Smooth muscle cell (in vitro differentiated cells): ENCODE measurements around the gene NUP210. TPM values are rescaled to one million over a fixed set of nuclear protein-coding genes. Genes with fewer than 3 reads are reported as not detected.

Experiments used
- DNase-seq: peaks from one replicate; lab custom pipeline; 2025; ENCODE audit not compliant: unreplicated experiment; lab: John Stamatoyannopoulos, UW
- H2AFZ ChIP-seq: fragments of 200-600 bp; sonication (generic); 2 replicates; pipeline ENCODE4 v1.6.0; 2016; ENCODE audit warnings: antibody characterized with exemption, low read depth, mild to moderate bottlenecking
- H3F3A ChIP-seq: fragments of 200-600 bp; sonication (generic); 2 replicates; pipeline ENCODE4 v1.6.0; 2017; ENCODE audit warnings: antibody characterized with exemption, low read depth
- H3K27ac ChIP-seq: fragments of 200-600 bp; sonication (generic); 2 replicates; pipeline ENCODE4 v1.5.1; 2016; ENCODE audit warnings: low read depth, mild to moderate bottlenecking
- H3K27me3 ChIP-seq: fragments of 200-600 bp; sonication (generic); 2 replicates; pipeline ENCODE4 v1.6.1; 2016; ENCODE audit warnings: low read depth, mild to moderate bottlenecking
- H3K36me3 ChIP-seq: fragments of 200-600 bp; sonication (generic); 2 replicates; pipeline ENCODE4 v1.5.1; 2016; ENCODE audit warnings: low read depth
- H3K4me1 ChIP-seq: fragments of 200-600 bp; sonication (generic); 2 replicates; pipeline ENCODE4 v1.5.1; 2016; ENCODE audit warnings: low read depth
- H3K4me2 ChIP-seq: fragments of 200-600 bp; sonication (generic); 2 replicates; pipeline ENCODE4 v1.6.0; 2016; ENCODE audit warnings: mild to moderate bottlenecking
- H3K4me3 ChIP-seq: fragments of 200-600 bp; sonication (generic); 2 replicates; pipeline ENCODE4 v1.5.1; 2016; ENCODE audit warnings: mild to moderate bottlenecking
- H3K79me2 ChIP-seq: fragments of 200-600 bp; sonication (generic); 2 replicates; pipeline ENCODE4 v1.6.0; 2016; ENCODE audit warnings: low read depth, mild to moderate bottlenecking
- H3K9ac ChIP-seq: fragments of 200-600 bp; sonication (generic); 2 replicates; pipeline ENCODE4 v1.6.0; 2016; ENCODE audit warnings: low read depth
- H3K9me3 ChIP-seq: fragments of 200-600 bp; sonication (generic); replicated peaks from 2 replicates; pipeline ENCODE4 v1.5.1; 2016; ENCODE audit warnings: low read depth
- H4K20me1 ChIP-seq: fragments of 200-600 bp; sonication (generic); 2 replicates; pipeline ENCODE4 v1.6.0; 2016; ENCODE audit warnings: low read depth
- CTCF ChIP-seq: fragments of 200-600 bp; sonication (generic); IDR thresholded peaks from 2 replicates; pipeline ENCODE4 v1.5.1; 2017; ENCODE audit warnings: borderline replicate concordance, mild to moderate bottlenecking, antibody characterized with exemption; ENCODE audit not compliant: insufficient read depth, poor library complexity, severe bottlenecking
- WGBS: methylation state at CpG from one replicate; pipeline ENCODE4 v1.1.7; 2016; ENCODE audit warnings: low lambda C conversion rate; 5-methylcytosine and 5-hydroxymethylcytosine counted together
- polyA plus RNA-seq: library from polyadenylated mRNA; unstranded; fragments of >200 nt; fragmentation: Nextera tagmentation; extraction: Ambion mirVana; gene quantifications from 2 replicates; pipeline ENCODE4 v1.2.1, GENCODE V29; 2016
- total RNA-seq: library from RNA; depleted of rRNA; stranded (reverse); fragments of >200 nt; gene quantifications from 2 replicates; pipeline ENCODE4 v1.2.3, GENCODE V29; 2014

The NUP210 gene
- total and polyA plus RNA-seq, 2 experiments from 2014 or later: 0.35 to 1.5 TPM

- Histone ChIP-seq H3K9ac (no peak overlapping the region), H3F3A (peaks cover 5% of the 10 kb centered on the region), H4K20me1 (no peaks in the 10 kb centered on the region), H2AFZ (peak overlapping the region; percentile 69), H3K4me3 (peak overlapping the region; percentile 51), H3K27ac (no peak overlapping the region), H3K4me2 (peak overlapping the region; percentile 86), H3K36me3 (no peaks in the 10 kb centered on the region), H3K4me1 (peaks cover 3% of the 10 kb centered on the region), H3K27me3 (peaks cover 3% of the 10 kb centered on the region), H3K79me2 (no peaks in the 10 kb centered on the region), H3K9me3 (peaks cover 5% of the 10 kb centered on the region)
- DNase-seq: no peak
- 12% methylated on average over 38 of the region's 93 CpGs for WGBS
- TF ChIP-seq CTCF: peak; percentile 33
These were observed 136.9 kb downstream of the NUP210 start for GRCh38 chr3:13282986-13283876.

- H3K4me1 ChIP-seq: peaks cover 6% of the 10 kb centered on the region
- WGBS: 3% methylated on average over 63 of the region's 87 CpGs
- H3K79me2 ChIP-seq: no peaks in the 10 kb centered on the region
- H3K4me3 ChIP-seq: peak overlapping the region; percentile 44
- H3K9ac ChIP-seq: no peak overlapping the region
- peak overlapping the region; percentile 82 for H3K4me2 ChIP-seq
- TF ChIP-seq CTCF: no peak
- H3K36me3 ChIP-seq: no peaks in the 10 kb centered on the region
- DNase-seq: no peak
- H2AFZ ChIP-seq: peak overlapping the region; percentile 6
- peaks cover 5% of the 10 kb centered on the region for H3K9me3 ChIP-seq
- H3F3A ChIP-seq: peaks cover 5% of the 10 kb centered on the region
- H4K20me1 ChIP-seq: no peaks in the 10 kb centered on the region
- H3K27ac ChIP-seq: peak overlapping the region; percentile 84
- peaks cover 3% of the 10 kb centered on the region for H3K27me3 ChIP-seq
These were observed 137.7 kb downstream of the NUP210 start for GRCh38 chr3:13282358-13282985.

- Histone ChIP-seq H3K9ac (no peak overlapping the region), H3K79me2 (no peaks in the 10 kb centered on the region), H2AFZ (peak overlapping the region; percentile 6), H3K36me3 (no peaks in the 10 kb centered on the region), H4K20me1 (no peaks in the 10 kb centered on the region), H3K27me3 (peaks cover 3% of the 10 kb centered on the region), H3K4me3 (peak overlapping the region; percentile 44), H3K27ac (peak overlapping the region; percentile 84), H3K4me2 (peak overlapping the region; percentile 82), H3F3A (peaks cover 5% of the 10 kb centered on the region), H3K4me1 (peaks cover 11% of the 10 kb centered on the region), H3K9me3 (peaks cover under 1% of the 10 kb centered on the region)
- peak; percentile 73 for DNase-seq
- WGBS: 7% methylated on average over 45 of the region's 47 CpGs
- no peak for TF ChIP-seq CTCF
These were observed 138.4 kb downstream of the NUP210 start for GRCh38 chr3:13281507-13282357.
